Endodermal cell (in vitro differentiated cells): ENCODE results near the gene SLC2A5. TPM values are rescaled to one million over a fixed set of nuclear protein-coding genes. Genes with fewer than 3 reads are reported as not detected.

ENCODE experiments used
- DNase-seq: peaks from one replicate; pipeline ENCODE4 v3.0.0-alpha.2; 2017
- H3K27ac ChIP-seq: 2 replicates; pipeline ENCODE4 v1.5.1; 2013; ENCODE audit warnings: mild to moderate bottlenecking, low read depth, low read length, moderate library complexity
- H3K27me3 ChIP-seq: 2 replicates; pipeline ENCODE4 v1.6.1; 2013; ENCODE audit warnings: mild to moderate bottlenecking, low read length, moderate library complexity; ENCODE audit not compliant: insufficient read depth, control insufficient read depth, poor library complexity, severe bottlenecking
- H3K36me3 ChIP-seq: 2 replicates; pipeline ENCODE4 v1.7.0; 2013; ENCODE audit warnings: mild to moderate bottlenecking, low read length, moderate library complexity; ENCODE audit not compliant: control insufficient read depth, insufficient read depth
- H3K4me1 ChIP-seq: one replicate; pipeline ENCODE4 v1.7.0; 2013; ENCODE audit warnings: low read length; ENCODE audit not compliant: control insufficient read depth, insufficient read depth
- H3K4me3 ChIP-seq: 2 replicates; pipeline ENCODE4 v1.5.1; 2013; ENCODE audit warnings: mild to moderate bottlenecking, low read length, moderate library complexity
- H3K9ac ChIP-seq: 2 replicates; pipeline ENCODE4 v1.6.1; 2013; ENCODE audit warnings: mild to moderate bottlenecking, low read length, moderate library complexity; ENCODE audit not compliant: poor library complexity, severe bottlenecking; ENCODE audit errors: extremely low read depth
- H3K9me3 ChIP-seq: 2 replicates; pipeline ENCODE4 v1.6.1; 2013; ENCODE audit warnings: mild to moderate bottlenecking, low read length, moderate library complexity; ENCODE audit not compliant: control insufficient read depth
- H3K27ac Mint-ChIP-seq: 2 replicates; pipeline ENCODE4 v1.8.0; 2020; ENCODE audit warnings: mixed read lengths
- H3K27me3 Mint-ChIP-seq: 2 replicates; pipeline ENCODE4 v1.8.0; 2021; ENCODE audit warnings: mild to moderate bottlenecking, mixed read lengths; ENCODE audit not compliant: insufficient read depth
- H3K36me3 Mint-ChIP-seq: 2 replicates; pipeline ENCODE4 v1.8.0; 2020; ENCODE audit warnings: low read depth, mixed read lengths
- H3K4me1 Mint-ChIP-seq: 2 replicates; pipeline ENCODE4 v1.8.0; 2020; ENCODE audit warnings: mixed read lengths
- H3K4me3 Mint-ChIP-seq: 2 replicates; pipeline ENCODE4 v1.8.0; 2020; ENCODE audit warnings: mild to moderate bottlenecking, moderate library complexity, mixed read lengths
- H3K9me3 Mint-ChIP-seq: 2 replicates; pipeline ENCODE4 v1.8.0; 2020; ENCODE audit warnings: mild to moderate bottlenecking, mixed read lengths
- CTCF ChIP-seq: fragments of 200-600 bp; sonication (generic); conservative IDR thresholded peaks from 2 replicates; pipeline ENCODE4 v1.5.0; 2021; ENCODE audit warnings: antibody characterized with exemption, mild to moderate bottlenecking
- WGBS, 2 experiments: methylation state at CpG; one replicate each; pipeline versions ENCODE4 v1.1.5 to v1.1.7; 2013; ENCODE audit warnings: missing lambda C conversion rate in 2 of 2, mixed read lengths in 1 of 2; ENCODE audit not compliant: insufficient coverage in 1 of 2, insufficient read length in 1 of 2; 5-methylcytosine and 5-hydroxymethylcytosine counted together
- total RNA-seq, 2 donors: library from RNA; stranded (reverse); fragmentation: NEBNext Ultra II Directional in 1 of 2; extraction: Animal tissue kit (Norgen Biotek cat#: 25700) in 1 of 2; gene quantifications; 2 replicates in 1 of 2; 3 replicates in 1 of 2; pipeline ENCODE4 v1.2.1, GENCODE V29; 2021

Gene SLC2A5
- total RNA-seq, 2 donors from 2014 or later, result not detected

- Mint-ChIP-seq H3K36me3 (no peaks in the 10 kb centered on the region), H3K9me3 (peaks cover 31% of the 10 kb centered on the region), H3K4me1 (no peaks in the 10 kb centered on the region), H3K27me3 (peaks cover 4% of the 10 kb centered on the region), H3K27ac (no peak overlapping the region), H3K4me3 (no peak overlapping the region)
- DNase-seq, result no peak
- Histone ChIP-seq H3K27ac (no peak overlapping the region), H3K36me3 (no peaks in the 10 kb centered on the region), H3K9me3 (peaks cover 7% of the 10 kb centered on the region), H3K4me1 (no peaks in the 10 kb centered on the region), H3K4me3 (no peak overlapping the region), H3K27me3 (no peaks in the 10 kb centered on the region), H3K9ac (no peak overlapping the region)
- WGBS, 2 experiments, result 92 to 97% methylated on average over 3 to 4 of the region's 4 CpGs
- TF ChIP-seq CTCF, result no peak
Observed at GRCh38 chr1:9088807-9089206, 19.4 kb upstream of the SLC2A5 start.

- H3K27me3 Mint-ChIP-seq, result peaks cover 4% of the 10 kb centered on the region
- Histone ChIP-seq H3K27ac (no peak overlapping the region), H3K9ac (no peak overlapping the region), H3K36me3 (no peaks in the 10 kb centered on the region), H3K9me3 (peaks cover 7% of the 10 kb centered on the region), H3K4me1 (no peaks in the 10 kb centered on the region), H3K4me3 (no peak overlapping the region), H3K27me3 (no peaks in the 10 kb centered on the region)
- DNase-seq, result no peak
- no peaks in the 10 kb centered on the region for H3K36me3 Mint-ChIP-seq
- no peak overlapping the region for H3K27ac Mint-ChIP-seq
- no peak for TF ChIP-seq CTCF
- no peaks in the 10 kb centered on the region for H3K4me1 Mint-ChIP-seq
- no peak overlapping the region for H3K4me3 Mint-ChIP-seq
- H3K9me3 Mint-ChIP-seq, result peaks cover 31% of the 10 kb centered on the region
- 95% methylated on average over 10 to 12 of the region's 12 CpGs for WGBS, 2 experiments
Observed at GRCh38 chr1:9087411-9088125, 18.1 kb upstream of the SLC2A5 start.

- WGBS, 2 experiments, result 92 to 100% methylated on average over 2 of the region's 2 CpGs
- no peaks in the 10 kb centered on the region for H3K4me1 ChIP-seq
- H3K36me3 Mint-ChIP-seq, result no peaks in the 10 kb centered on the region
- H3K9me3 ChIP-seq, result peaks cover 7% of the 10 kb centered on the region
- no peak overlapping the region for H3K27ac Mint-ChIP-seq
- no peaks in the 10 kb centered on the region for H3K4me1 Mint-ChIP-seq
- H3K4me3 ChIP-seq, result no peak overlapping the region
- no peaks in the 10 kb centered on the region for H3K36me3 ChIP-seq
- no peak for TF ChIP-seq CTCF
- no peak for DNase-seq
- H3K4me3 Mint-ChIP-seq, result no peak overlapping the region
- no peak overlapping the region for H3K27ac ChIP-seq
- peaks cover 4% of the 10 kb centered on the region for H3K27me3 Mint-ChIP-seq
- peaks cover 31% of the 10 kb centered on the region for H3K9me3 Mint-ChIP-seq
- H3K27me3 ChIP-seq, result no peaks in the 10 kb centered on the region
- no peak overlapping the region for H3K9ac ChIP-seq
Observed at GRCh38 chr1:9086796-9087195, 17.4 kb upstream of the SLC2A5 start.
